ENCODE measurements around the gene HBM. TPM values are rescaled to one million over a fixed set of nuclear protein-coding genes. Genes with fewer than 3 reads are reported as not detected.

The HBM gene
- total and polyA plus RNA-seq, 10 of the 15 experiments (the other 5 are each of a cell fraction or from before 2014, with no cell fraction given), result 0.23 TPM; not detected in 9

DNA sequence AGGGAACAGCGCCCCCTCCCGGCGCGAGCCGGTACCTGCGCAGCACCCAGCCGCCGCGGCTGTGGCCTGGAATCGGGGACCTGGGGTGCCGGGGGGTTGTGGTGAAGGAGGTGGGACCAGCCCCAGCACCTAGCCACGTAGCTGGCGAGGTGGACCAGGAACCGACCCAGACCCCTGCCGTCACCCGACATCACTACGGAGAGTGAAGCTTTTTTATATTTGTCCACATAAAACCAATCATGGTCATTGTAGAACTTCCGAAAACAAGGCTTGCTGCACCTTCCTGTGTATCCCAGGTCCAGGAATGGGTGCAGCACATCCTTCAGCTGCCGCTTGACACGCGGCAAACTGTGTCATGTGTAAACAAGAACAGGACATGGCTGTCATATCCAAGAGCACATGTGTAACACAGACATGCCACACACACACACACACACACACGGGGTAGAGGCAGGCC is 15.8 kb downstream of the HBM start (continued):
- TF ChIP-seq PAX5 (IDR thresholded peaks at IDR 0.05; ENCODE audit: borderline replicate concordance, low read depth, low read length), result no peak
- no peak for TF ChIP-seq ETV6 (conservative IDR thresholded peaks at IDR 0.05 in 1 of 2, IDR thresholded peaks at IDR 0.05 in 1 of 2; ENCODE audit: borderline replicate concordance in 1 of 2, low read depth in 1 of 2)
- TF ChIP-seq NR2F1 (conservative IDR thresholded peaks at IDR 0.05), result no peak
- TF ChIP-seq TARDBP (IDR thresholded peaks at IDR 0.05; ENCODE audit: borderline replicate concordance), result peak; percentile 80

GRCh38 chr16:183005-183404 is 17.2 kb downstream of the HBM start:
- peaks cover 8% of the 10 kb centered on the region; the same call in 1 of the 2 replicates for H3K4me1 ChIP-seq (ENCODE audit: control insufficient read depth, insufficient read depth, low read length)
- H4K20me1 ChIP-seq (ENCODE audit: control insufficient read depth, insufficient read depth), result no peaks in the 10 kb centered on the region
- DNase-seq (ENCODE audit: low read depth, low spot score), result no peak
- ChIA-PET CTCF (interaction anchor here (0.6 to 3.8 kb wide), 6 partner anchors 9 to 179 kb away, joined by 3 to 20 read pairs (median 4); no protein-coding TSS in a partner anchor), RAD21 (ENCODE audit: unreplicated experiment) (interaction anchor here (0.9 kb wide), 1 partner anchor 76 kb away, joined by 4 read pairs; no protein-coding TSS in a partner anchor), SMC1A (ENCODE audit: uncharacterized antibody, unreplicated experiment) (interaction anchor here (1.1 to 1.5 kb wide), 2 partner anchors 87 to 117 kb away, joined by 3 to 4 read pairs; no protein-coding TSS in a partner anchor), POLR2A (interaction anchor here (0.6 to 0.8 kb wide), 3 partner anchors 166 to 454 kb away, joined by 3 to 4 read pairs (median 4); no protein-coding TSS in a partner anchor)
- intact Hi-C loops (cut with micrococcal nuclease; ENCODE audit: unreplicated experiment), result no loop called here
- no peak overlapping the region for H3K4me2 ChIP-seq (ENCODE audit: control insufficient read depth, insufficient read depth)
- FAIRE-seq, result no peak
- in situ Hi-C loops (cut with MboI), result loop anchor here (5.0 kb wide), 1 partner anchor 76 kb away; no protein-coding TSS in a partner anchor
- BruUV-seq (replicated peaks), result TSS peak; percentile 81
- no peaks in the 10 kb centered on the region for H3K79me2 ChIP-seq (ENCODE audit: control insufficient read depth, insufficient read depth, low read length)
- no peak overlapping the region for H3K9ac ChIP-seq (ENCODE audit: control insufficient read depth, insufficient read depth, low read length)
- H2AFZ ChIP-seq (ENCODE audit: control insufficient read depth, low read depth, low read length), result no peak overlapping the region
- H3K27ac ChIP-seq (ENCODE audit: control insufficient read depth, insufficient read depth), result no peak overlapping the region
- peaks cover under 1 to 2% of the 10 kb centered on the region in 2 experiments; a peak in 3 of 4 replicates for H3K27me3 ChIP-seq (replicated peaks in 1 of 2; ENCODE audit: control insufficient read depth in 2 of 2, insufficient read depth in 2 of 2, low read length in 1 of 2)
- H3K36me3 ChIP-seq (ENCODE audit: control insufficient read depth in 2 of 2, insufficient read depth in 2 of 2, low read length in 1 of 2), result peaks cover 4% of the 10 kb centered on the region in 2 experiments; a peak in 3 of 4 replicates
- no peaks in the 10 kb centered on the region for H3K9me3 ChIP-seq (replicated peaks; ENCODE audit: control insufficient read depth, insufficient read depth, low read length)
- no peak for ATAC-seq
- H3K4me3 ChIP-seq, result no peak overlapping the region
- 83% methylated on average over 7 of the region's 7 CpGs for WGBS (ENCODE audit: insufficient coverage, insufficient replicate concordance, low lambda C conversion rate, missing lambda C conversion rate)
- TF ChIP-seq HDGF (IDR thresholded peaks at IDR 0.05) (no peak), POLR2A (IDR thresholded peaks at IDR 0.05; ENCODE audit: low read depth, low read length) (peak; percentile 61)

GRCh38 chr16:185213-185612 is 19.4 kb downstream of the HBM start:
- RAD21 ChIA-PET (ENCODE audit: unreplicated experiment), result no interaction called here
- Histone ChIP-seq H3K4me3 (no peak overlapping the region), H3K9ac (ENCODE audit: control insufficient read depth, insufficient read depth, low read length) (no peak overlapping the region), H3K4me2 (ENCODE audit: control insufficient read depth, insufficient read depth) (no peak overlapping the region), H3K9me3 (replicated peaks; ENCODE audit: control insufficient read depth, insufficient read depth, low read length) (no peaks in the 10 kb centered on the region), H3K4me1 (ENCODE audit: control insufficient read depth, insufficient read depth, low read length) (peaks cover 8% of the 10 kb centered on the region; the same call in 1 of the 2 replicates), H3K27ac (ENCODE audit: control insufficient read depth, insufficient read depth) (no peak overlapping the region), H3K27me3 (replicated peaks in 1 of 2; ENCODE audit: control insufficient read depth in 2 of 2, insufficient read depth in 2 of 2, low read length in 1 of 2) (peaks cover 0 to 2% of the 10 kb centered on the region in 2 experiments; a peak in 3 of 4 replicates), H3K79me2 (ENCODE audit: control insufficient read depth, insufficient read depth, low read length) (no peaks in the 10 kb centered on the region), H2AFZ (ENCODE audit: control insufficient read depth, low read depth, low read length) (no peak overlapping the region), H3K36me3 (ENCODE audit: control insufficient read depth in 2 of 2, insufficient read depth in 2 of 2, low read length in 1 of 2) (peaks cover 10 to 11% of the 10 kb centered on the region in 2 experiments), H4K20me1 (ENCODE audit: control insufficient read depth, insufficient read depth) (no peaks in the 10 kb centered on the region)
- BruUV-seq (replicated peaks), result no TSS peak
- TF ChIP-seq LARP7 (IDR thresholded peaks at IDR 0.05), result no peak
- TF ChIP-seq, protein P1, sequence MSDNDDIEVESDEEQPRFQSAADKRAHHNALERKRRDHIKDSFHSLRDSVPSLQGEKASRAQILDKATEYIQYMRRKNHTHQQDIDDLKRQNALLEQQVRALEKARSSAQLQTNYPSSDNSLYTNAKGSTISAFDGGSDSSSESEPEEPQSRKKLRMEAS (IDR thresholded peaks at IDR 0.05; ENCODE audit: low read depth, low read length), result no peak
- no peak; the same call in 1 of the 2 replicates for TF ChIP-seq POLR2A (IDR thresholded peaks at IDR 0.05; ENCODE audit: low read depth, low read length)
- no peak for TF ChIP-seq SIN3A (IDR thresholded peaks at IDR 0.05; ENCODE audit: low read depth, low read length)
- TF ChIP-seq, protein P2, sequence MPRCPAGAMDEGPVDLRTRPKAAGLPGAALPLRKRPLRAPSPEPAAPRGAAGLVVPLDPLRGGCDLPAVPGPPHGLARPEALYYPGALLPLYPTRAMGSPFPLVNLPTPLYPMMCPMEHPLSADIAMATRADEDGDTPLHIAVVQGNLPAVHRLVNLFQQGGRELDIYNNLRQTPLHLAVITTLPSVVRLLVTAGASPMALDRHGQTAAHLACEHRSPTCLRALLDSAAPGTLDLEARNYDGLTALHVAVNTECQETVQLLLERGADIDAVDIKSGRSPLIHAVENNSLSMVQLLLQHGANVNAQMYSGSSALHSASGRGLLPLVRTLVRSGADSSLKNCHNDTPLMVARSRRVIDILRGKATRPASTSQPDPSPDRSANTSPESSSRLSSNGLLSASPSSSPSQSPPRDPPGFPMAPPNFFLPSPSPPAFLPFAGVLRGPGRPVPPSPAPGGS (IDR thresholded peaks at IDR 0.05; ENCODE audit: borderline replicate concordance, insufficient read depth, low read depth, low read length, poor library complexity, severe bottlenecking), result no peak
- intact Hi-C loops (cut with micrococcal nuclease; ENCODE audit: unreplicated experiment), result no loop called here
- DNase-seq (ENCODE audit: low read depth, low spot score) (no peak), ATAC-seq (no peak), FAIRE-seq (no peak)
- 98% methylated on average over 13 of the region's 13 CpGs for WGBS (ENCODE audit: insufficient coverage, insufficient replicate concordance, low lambda C conversion rate, missing lambda C conversion rate)
- POLR2A ChIA-PET, result no interaction called here
- SMC1A ChIA-PET (ENCODE audit: uncharacterized antibody, unreplicated experiment), result no interaction called here
- CTCF ChIA-PET, result no interaction called here
- in situ Hi-C loops (cut with MboI), result no loop called here

Data from GM12878 (cell line).